ENCODE results near the gene LRRC3C.

The LRRC3C gene

GRCh38 chr17:39916918-39917317 is 10.6 kb upstream of the LRRC3C start:
- H3K9me3 ChIP-seq (ENCODE audit: control insufficient read depth, insufficient read depth, low read depth, low read length), result no peaks in the 10 kb centered on the region
- peaks cover 4 to 42% of the 10 kb centered on the region in 2 experiments; a peak in 1 of 3 replicates for H3K36me3 ChIP-seq (ENCODE audit: control insufficient read depth in 2 of 2, insufficient read depth in 1 of 2, low read length in 2 of 2)
- ChIA-PET POLR2A (no interaction called here), CTCF (interaction anchor here (0.6 to 0.9 kb wide), 3 partner anchors 18 to 393 kb away, joined by 3 to 5 read pairs (median 3); no protein-coding TSS in a partner anchor)
- H3K4me1 ChIP-seq (ENCODE audit: control insufficient read depth, insufficient read depth, low read length), result no peaks in the 10 kb centered on the region
- TF ChIP-seq ZNF202 (tag by site-specific recombination; IDR thresholded peaks at IDR 0.05; ENCODE audit: borderline replicate concordance) (no peak), SETDB1 (IDR thresholded peaks at IDR 0.05; ENCODE audit: insufficient read length, low read length) (peak; percentile 6)
- H3K4me3 ChIP-seq (ENCODE audit: low read depth, low read length), result no peak overlapping the region
- no peak overlapping the region for H3K27ac ChIP-seq (ENCODE audit: extremely low read depth, low read depth, low read length)

DNA sequence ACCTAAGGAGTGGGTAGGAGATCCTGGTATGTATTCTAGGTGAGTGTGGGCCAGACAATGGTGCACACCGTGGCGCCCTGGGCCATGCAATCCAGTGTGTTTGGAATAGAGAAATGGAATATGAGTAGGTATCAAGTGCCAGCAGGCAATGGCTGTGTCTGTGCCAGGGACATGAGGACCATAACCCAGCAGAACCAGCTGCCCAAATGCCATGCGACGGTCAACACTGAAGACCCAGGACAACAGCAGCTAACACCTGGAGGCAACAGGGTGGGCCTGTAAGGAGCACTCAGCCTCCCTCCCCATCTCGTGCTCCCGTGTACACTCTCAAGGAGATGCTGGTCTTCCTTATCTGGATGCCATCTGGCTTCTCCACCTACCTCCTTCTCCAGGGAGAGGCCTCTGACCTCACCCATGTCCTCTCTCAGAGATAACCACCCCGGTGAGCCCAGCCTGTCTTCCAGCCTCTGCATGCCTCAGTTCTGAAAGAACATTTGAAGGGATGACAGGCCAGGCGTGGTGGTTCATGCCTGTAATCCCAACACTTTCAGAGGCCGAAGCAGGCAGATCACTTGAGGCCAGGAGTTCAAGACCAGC is 8.3 kb upstream of the LRRC3C start:
- Histone ChIP-seq H3K9me3 (ENCODE audit: control insufficient read depth, insufficient read depth, low read depth, low read length) (no peaks in the 10 kb centered on the region), H3K4me3 (ENCODE audit: low read depth, low read length) (no peak overlapping the region), H3K36me3 (ENCODE audit: control insufficient read depth in 2 of 2, insufficient read depth in 1 of 2, low read length in 2 of 2) (peaks cover 14 to 59% of the 10 kb centered on the region in 2 experiments; a peak in 2 of 3 replicates), H3K4me1 (ENCODE audit: control insufficient read depth, insufficient read depth, low read length) (no peaks in the 10 kb centered on the region), H3K27ac (ENCODE audit: extremely low read depth, low read depth, low read length) (no peak overlapping the region)
- TF ChIP-seq ZEB2 (tag by site-specific recombination; IDR thresholded peaks at IDR 0.05) (no peak), ZNF777 (tag by site-specific recombination; IDR thresholded peaks at IDR 0.05; ENCODE audit: borderline replicate concordance) (no peak), ZNF132 (tag by site-specific recombination; IDR thresholded peaks at IDR 0.05; ENCODE audit: borderline replicate concordance) (no peak), KLF8 (tag by site-specific recombination; IDR thresholded peaks at IDR 0.05) (no peak), ZNF280D (tag by site-specific recombination; IDR thresholded peaks at IDR 0.05) (no peak), ZNF174 (tag by site-specific recombination; IDR thresholded peaks at IDR 0.05) (no peak), ZNF623 (tag by site-specific recombination; IDR thresholded peaks at IDR 0.05) (no peak), OVOL3 (tag by site-specific recombination; IDR thresholded peaks at IDR 0.05) (no peak), ZNF292 (tag by site-specific recombination; IDR thresholded peaks at IDR 0.05; ENCODE audit: borderline replicate concordance, low read depth) (no peak)
- TF ChIP-seq, protein P1, sequence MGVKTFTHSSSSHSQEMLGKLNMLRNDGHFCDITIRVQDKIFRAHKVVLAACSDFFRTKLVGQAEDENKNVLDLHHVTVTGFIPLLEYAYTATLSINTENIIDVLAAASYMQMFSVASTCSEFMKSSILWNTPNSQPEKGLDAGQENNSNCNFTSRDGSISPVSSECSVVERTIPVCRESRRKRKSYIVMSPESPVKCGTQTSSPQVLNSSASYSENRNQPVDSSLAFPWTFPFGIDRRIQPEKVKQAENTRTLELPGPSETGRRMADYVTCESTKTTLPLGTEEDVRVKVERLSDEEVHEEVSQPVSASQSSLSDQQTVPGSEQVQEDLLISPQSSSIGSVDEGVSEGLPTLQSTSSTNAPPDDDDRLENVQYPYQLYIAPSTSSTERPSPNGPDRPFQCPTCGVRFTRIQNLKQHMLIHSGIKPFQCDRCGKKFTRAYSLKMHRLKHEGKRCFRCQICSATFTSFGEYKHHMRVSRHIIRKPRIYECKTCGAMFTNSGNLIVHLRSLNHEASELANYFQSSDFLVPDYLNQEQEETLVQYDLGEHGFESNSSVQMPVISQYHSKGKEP (tag by site-specific recombination; IDR thresholded peaks at IDR 0.05), result no peak
- CTCF ChIA-PET, result no interaction called here
- POLR2A ChIA-PET, result interaction anchor here (0.7 to 1.6 kb wide), 2 partner anchors 8 to 217 kb away, joined by 6 to 8 read pairs; partner anchors contain the start of genes LRRC3C and ORMDL3

DNA sequence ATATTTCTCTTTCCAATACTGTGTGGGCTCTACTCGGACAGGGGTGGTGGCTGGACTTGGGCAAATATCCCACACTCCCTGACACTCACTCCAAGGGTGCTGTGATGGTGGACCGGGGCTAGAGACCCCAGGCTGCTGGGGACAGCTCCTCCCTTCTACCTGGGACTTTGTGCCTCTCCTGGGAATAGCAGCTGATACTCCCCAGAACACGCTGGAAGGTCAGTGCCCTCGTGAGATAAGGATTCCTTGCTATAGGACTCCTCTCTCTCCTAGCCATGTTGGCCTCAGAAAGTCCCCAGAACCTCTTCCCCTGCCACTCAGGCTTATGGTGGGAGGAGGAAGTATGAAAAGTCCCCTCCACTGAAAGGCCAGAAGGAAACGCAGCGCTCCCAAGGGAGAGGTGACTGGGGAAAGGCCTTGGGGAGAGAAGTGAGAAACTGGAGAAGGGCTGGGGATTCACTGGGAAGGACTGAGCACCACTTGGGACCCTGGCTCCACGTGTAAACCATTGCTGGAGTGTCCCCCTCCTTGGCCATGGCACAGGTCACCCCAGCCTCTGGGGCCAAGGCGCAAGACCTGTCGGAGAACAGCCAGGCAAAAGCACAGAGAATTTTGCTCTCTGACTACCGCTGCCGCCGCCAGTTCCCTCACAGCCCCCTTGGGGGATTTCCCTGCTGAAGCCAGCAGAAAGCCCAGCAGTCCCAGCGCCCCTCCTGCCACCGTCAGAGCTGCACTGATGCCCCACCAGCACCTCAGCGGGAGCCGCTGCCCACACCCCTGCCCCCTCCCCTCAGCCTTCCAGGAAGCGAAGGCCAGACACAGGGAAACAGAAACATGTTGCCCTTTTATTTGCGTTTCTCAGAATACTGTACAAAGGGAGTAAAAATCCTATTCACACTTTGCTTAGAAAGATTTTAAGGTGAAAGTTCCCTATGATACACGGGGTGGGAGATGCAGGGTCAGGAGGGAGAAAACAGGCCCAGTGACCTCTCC is 7.0 kb upstream of the LRRC3C start:
- H3K4me3 ChIP-seq (ENCODE audit: low read depth, low read length), result no peak overlapping the region
- H3K36me3 ChIP-seq (ENCODE audit: control insufficient read depth in 2 of 2, insufficient read depth in 1 of 2, low read length in 2 of 2), result peaks cover 14 to 59% of the 10 kb centered on the region in 2 experiments; a peak in 2 of 3 replicates
- TF ChIP-seq ZIC2 (tag by site-specific recombination; IDR thresholded peaks at IDR 0.05) (peak; percentile 62), ZNF830 (tag by site-specific recombination; IDR thresholded peaks at IDR 0.05; ENCODE audit: low read depth) (no peak), ZNF302 (tag by site-specific recombination; IDR thresholded peaks at IDR 0.05; ENCODE audit: low read depth) (no peak), ZNF426 (tag by site-specific recombination; IDR thresholded peaks at IDR 0.05) (no peak)
- ChIA-PET CTCF (interaction anchor here (0.5 kb wide), 1 partner anchor 37 kb away, joined by 3 read pairs; no protein-coding TSS in a partner anchor), POLR2A (interaction anchor here (0.7 kb wide), 1 partner anchor 218 kb away, joined by 6 read pairs; no protein-coding TSS in a partner anchor)
- no peak overlapping the region for H3K27ac ChIP-seq (ENCODE audit: extremely low read depth, low read depth, low read length)
- peaks cover 5% of the 10 kb centered on the region; the same call in 1 of the 2 replicates for H3K4me1 ChIP-seq (ENCODE audit: control insufficient read depth, insufficient read depth, low read length)
- H3K9me3 ChIP-seq (ENCODE audit: control insufficient read depth, insufficient read depth, low read depth, low read length), result no peaks in the 10 kb centered on the region
